Skin of body (tissue), 2 donors: ENCODE measurements around the gene ENPEP. TPM values are rescaled to one million over a fixed set of nuclear protein-coding genes. Genes with fewer than 3 reads are reported as not detected.
A peak's percentile ranks its signal among the peaks of the same experiment; 100 is the strongest.
"Not testable (repeated sequence)": the region's sequence is repeated elsewhere in the genome, so short reads cannot be mapped to it uniquely, and the experiment has no call there.

Experiments used
- DNase-seq: peaks from one replicate; lab custom pipeline; 2025; lab: John Stamatoyannopoulos, UW
- total RNA-seq: library from RNA; depleted of rRNA; stranded (reverse); fragments of >200 nt; gene quantifications from one replicate; pipeline ENCODE4 v1.2.3, GENCODE V29; 2014

ENPEP gene
- 26.7 TPM for total RNA-seq

GRCh38 chr4:110475881-110476818 is at the start of gene ENPEP:
Gene ENPEP, plus strand, starts transcription at chr4:110476155. Its CDS starts 260 bp downstream, at chr4:110476415.
- DNase-seq = peak; percentile 86

GRCh38 chr4:110431805-110432204 is 44.1 kb upstream of the ENPEP start:
- DNase-seq = not testable (repeated sequence)

- DNase-seq = not testable (repeated sequence)
Measured at GRCh38 chr4:110437292-110437691, 38.7 kb upstream of the ENPEP start.

- DNase-seq = not testable (repeated sequence)
Measured at GRCh38 chr4:110439209-110439608, 36.7 kb upstream of the ENPEP start.

- no peak for DNase-seq
Measured at GRCh38 chr4:110442309-110442708, 33.6 kb upstream of the ENPEP start.

GRCh38 chr4:110442788-110443187 is 33.2 kb upstream of the ENPEP start:
- no peak for DNase-seq

- no peak for DNase-seq
Measured at GRCh38 chr4:110449947-110450346, 26.0 kb upstream of the ENPEP start.

GRCh38 chr4:110452546-110452945 is 23.4 kb upstream of the ENPEP start:
- no peak for DNase-seq

GRCh38 chr4:110454441-110454840 is 21.5 kb upstream of the ENPEP start:
- DNase-seq = peak; percentile 55

- DNase-seq = no peak
Measured at GRCh38 chr4:110458494-110459266, 17.3 kb upstream of the ENPEP start.

- DNase-seq = no peak
Measured at GRCh38 chr4:110460074-110460746, 15.7 kb upstream of the ENPEP start.

- no peak for DNase-seq
Measured at GRCh38 chr4:110467400-110467799, 8.6 kb upstream of the ENPEP start.

- no peak for DNase-seq
Measured at GRCh38 chr4:110472583-110473329, 3.2 kb upstream of the ENPEP start.

- DNase-seq = peak; percentile 60
Measured at GRCh38 chr4:110474481-110474880, 1.5 kb upstream of the ENPEP start.

- DNase-seq = not testable (repeated sequence)
Measured at GRCh38 chr4:110475080-110475479, 875 bp upstream of the ENPEP start.

- DNase-seq = no peak
Measured at GRCh38 chr4:110477836-110478235, 1.9 kb downstream of the ENPEP start.

GRCh38 chr4:110480031-110480549 is 4.1 kb downstream of the ENPEP start:
- peak; percentile 97 for DNase-seq

GRCh38 chr4:110480746-110481271 is 4.9 kb downstream of the ENPEP start:
- DNase-seq = peak; percentile 38

GRCh38 chr4:110483516-110483915 is 7.6 kb downstream of the ENPEP start:
- DNase-seq = no peak

GRCh38 chr4:110484029-110484428 is 8.1 kb downstream of the ENPEP start:
- DNase-seq = no peak
